Ishikawa (cell line): ENCODE data around the gene CLPSL1.
A peak's percentile ranks its signal among the peaks of the same experiment; 100 is the strongest.

ENCODE experiments used
- CEBPB ChIP-seq: IDR thresholded peaks from 2 replicates; pipeline ENCODE4 v1.6.1; 2012
- CREB1 ChIP-seq: IDR thresholded peaks from 2 replicates; pipeline ENCODE4 v1.6.1; 2012; ENCODE audit warnings: low read depth
- EGR1 ChIP-seq: IDR thresholded peaks from 2 replicates; pipeline ENCODE4 v1.6.1; 2012
- EP300 ChIP-seq: IDR thresholded peaks from 2 replicates; pipeline ENCODE4 v1.6.1; 2012; ENCODE audit warnings: borderline replicate concordance
- FOXM1 ChIP-seq: IDR thresholded peaks from 2 replicates; pipeline ENCODE4 v1.6.1; 2012; ENCODE audit warnings: low read depth, borderline replicate concordance
- MAX ChIP-seq: IDR thresholded peaks from 2 replicates; pipeline ENCODE4 v1.6.1; 2012
- NFIC ChIP-seq: IDR thresholded peaks from 2 replicates; pipeline ENCODE4 v1.6.1; 2012
- RAD21 ChIP-seq: IDR thresholded peaks from 2 replicates; pipeline ENCODE4 v1.6.1; 2012; ENCODE audit warnings: low read depth
- REST ChIP-seq: IDR thresholded peaks from 2 replicates; pipeline ENCODE4 v1.6.1; 2012; ENCODE audit warnings: low read depth, mild to moderate bottlenecking
- TAF1 ChIP-seq: IDR thresholded peaks from 2 replicates; pipeline ENCODE4 v1.6.1; 2012; ENCODE audit warnings: low read depth, mild to moderate bottlenecking
- TCF12 ChIP-seq: IDR thresholded peaks from 2 replicates; pipeline ENCODE4 v1.6.1; 2012; ENCODE audit warnings: low read depth
- TEAD4 ChIP-seq: IDR thresholded peaks from 2 replicates; pipeline ENCODE4 v1.6.1; 2012
- USF1 ChIP-seq: IDR thresholded peaks from 2 replicates; pipeline ENCODE4 v1.6.1; 2012
- YY1 ChIP-seq: IDR thresholded peaks from 2 replicates; pipeline ENCODE4 v1.6.1; 2012; ENCODE audit warnings: low read depth
- ZBTB7A ChIP-seq: IDR thresholded peaks from 2 replicates; pipeline ENCODE4 v1.6.1; 2012; ENCODE audit warnings: low read depth

The CLPSL1 gene

GRCh38 chr6:35798706-35799105 lies 17.9 kb downstream of the CLPSL1 start:
- TF ChIP-seq MAX = peak; percentile 72
- TF ChIP-seq RAD21 = no peak

- no peak for TF ChIP-seq MAX
- no peak for TF ChIP-seq FOXM1
- TF ChIP-seq NFIC = no peak
These were observed 20.3 kb downstream of the CLPSL1 start for GRCh38 chr6:35801148-35801547.

GRCh38 chr6:35804996-35805736 lies 24.3 kb downstream of the CLPSL1 start, which contains the start of gene LHFPL5:
TSS of gene LHFPL5 (plus strand) at chr6:35805352. CDS start at chr6:35805671, 319 bp downstream.
- TF ChIP-seq REST = peak; percentile 97
- 0 out of 2 replicates have a peak, but pooled peaks have one; percentile 55 for TF ChIP-seq ZBTB7A
- no peak for TF ChIP-seq YY1

GRCh38 chr6:35808688-35809087 lies 27.9 kb downstream of the CLPSL1 start:
- TF ChIP-seq USF1 (no peak), FOXM1 (no peak)

GRCh38 chr6:35809809-35810208 lies 29.0 kb downstream of the CLPSL1 start:
- TF ChIP-seq MAX = no peak
- no peak for TF ChIP-seq EP300
- TF ChIP-seq CREB1 = no peak
- TF ChIP-seq EGR1 = no peak
- TF ChIP-seq RAD21 = no peak
- no peak for TF ChIP-seq TEAD4
- no peak for TF ChIP-seq TAF1
- TF ChIP-seq NFIC = no peak
- TF ChIP-seq REST = no peak
- TF ChIP-seq TCF12 = no peak
- TF ChIP-seq FOXM1 = no peak
- no peak for TF ChIP-seq CEBPB
- TF ChIP-seq ZBTB7A = no peak
- no peak for TF ChIP-seq USF1
- TF ChIP-seq YY1 = no peak

- TF ChIP-seq REST (no peak), TEAD4 (no peak), NFIC (no peak), TAF1 (no peak), USF1 (no peak), ZBTB7A (no peak), RAD21 (no peak), MAX (no peak), YY1 (no peak), CREB1 (no peak), EGR1 (no peak), FOXM1 (no peak)
These were observed 30.3 kb downstream of the CLPSL1 start for GRCh38 chr6:35810971-35811698.
